HUES6 (cell line): ENCODE measurements around the gene MCTP2.

Source experiments
- H3K27ac ChIP-seq: 2 replicates; pipeline ENCODE4 v1.7.0; 2013; ENCODE audit warnings: low read depth, mild to moderate bottlenecking, low read length, inconsistent platforms
- H3K27me3 ChIP-seq: 2 replicates; pipeline ENCODE4 v1.6.1; 2013; ENCODE audit warnings: low read length; ENCODE audit not compliant: control insufficient read depth, insufficient read depth
- H3K36me3 ChIP-seq: 2 replicates; pipeline ENCODE4 v1.6.1; 2013; ENCODE audit warnings: low read length; ENCODE audit not compliant: control insufficient read depth, insufficient read depth
- H3K4me1 ChIP-seq: 2 replicates; pipeline ENCODE4 v1.6.1; 2013; ENCODE audit warnings: low read length; ENCODE audit not compliant: control insufficient read depth, insufficient read depth
- H3K4me3 ChIP-seq: 2 replicates; pipeline ENCODE4 v1.5.1; 2013; ENCODE audit warnings: low read depth, low read length
- H3K9ac ChIP-seq: one replicate; pipeline ENCODE4 v1.6.1; 2013; ENCODE audit warnings: mild to moderate bottlenecking, low read length
- H3K9me3 ChIP-seq: 2 replicates; pipeline ENCODE4 v1.6.1; 2013; ENCODE audit warnings: low read depth, low read length; ENCODE audit not compliant: control insufficient read depth, insufficient read depth

The MCTP2 gene

DNA sequence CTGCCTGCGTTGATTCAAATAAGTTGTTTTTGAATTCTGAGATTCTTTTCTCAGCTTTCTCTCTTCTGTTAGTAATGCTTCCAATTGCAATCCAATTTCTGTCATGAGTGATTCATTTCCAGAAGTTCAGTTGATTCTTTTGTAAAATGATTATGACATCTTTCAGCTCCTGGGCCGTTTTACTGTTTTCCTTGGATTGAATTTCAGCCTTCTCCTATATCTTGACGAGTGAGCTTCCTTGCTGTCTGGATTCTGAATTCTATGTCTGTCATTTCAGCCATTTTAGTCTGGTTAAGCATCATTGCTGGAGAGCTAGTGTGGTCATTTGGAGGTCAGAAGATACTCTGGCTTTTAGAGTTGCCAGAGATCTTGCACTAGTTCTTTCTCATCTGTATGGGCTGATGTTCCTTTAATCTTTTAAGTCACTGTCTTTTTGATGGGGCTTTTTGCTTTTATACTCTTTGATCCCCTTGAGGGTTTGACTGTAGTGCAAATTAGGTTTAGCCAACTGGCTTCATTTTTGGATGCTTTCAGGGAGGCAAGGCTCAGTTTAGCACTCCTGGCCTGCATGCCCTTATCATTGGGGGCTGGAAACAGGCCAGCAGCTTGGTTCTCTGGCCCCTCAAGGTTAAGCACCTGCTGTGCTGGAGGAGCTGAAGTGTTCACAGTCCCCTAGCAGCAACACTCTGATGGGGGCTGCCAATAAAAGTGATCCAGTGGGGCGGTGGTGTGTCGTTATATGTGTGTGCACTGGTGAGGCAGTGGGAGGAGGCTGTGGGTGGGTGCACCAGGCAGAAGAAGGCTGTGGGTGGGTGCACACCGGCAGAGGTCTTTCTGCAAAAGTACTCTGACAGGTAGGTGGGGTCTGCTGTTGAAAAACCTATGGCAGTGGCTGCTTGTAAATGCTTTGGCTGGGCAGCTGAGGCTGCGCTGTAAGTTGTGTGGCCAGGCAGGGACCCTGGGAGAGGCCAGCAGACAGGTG is 51.2 kb downstream of the MCTP2 start:
- Histone ChIP-seq H3K4me1 (no peaks in the 10 kb centered on the region), H3K27me3 (no peaks in the 10 kb centered on the region), H3K9ac (no peak overlapping the region), H3K4me3 (no peak overlapping the region), H3K9me3 (no peaks in the 10 kb centered on the region), H3K27ac (no peak overlapping the region), H3K36me3 (no peaks in the 10 kb centered on the region)

DNA sequence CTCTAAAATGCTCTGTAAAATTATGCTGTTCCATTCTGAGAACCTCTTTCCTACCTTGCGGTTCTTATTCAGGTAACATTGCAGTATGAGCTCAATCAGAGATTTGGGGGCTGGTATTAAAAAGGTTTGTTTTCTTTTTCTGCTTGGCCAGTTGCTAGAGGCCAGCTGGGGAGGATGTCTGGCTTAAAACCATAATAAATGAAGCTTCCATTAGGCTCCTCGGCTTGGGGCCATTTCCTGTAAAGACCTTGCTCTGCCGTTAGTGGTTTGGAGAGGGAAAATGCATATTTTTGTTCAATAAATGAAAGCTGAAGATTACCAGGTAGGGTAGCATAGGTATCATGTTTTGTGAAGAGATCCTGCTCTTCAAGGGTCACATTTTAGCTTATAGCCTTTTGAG is 55.2 kb downstream of the MCTP2 start:
- H3K27ac ChIP-seq, result no peak overlapping the region
- H3K4me1 ChIP-seq, result no peaks in the 10 kb centered on the region
- no peak overlapping the region for H3K9ac ChIP-seq
- H3K9me3 ChIP-seq, result 0 out of 2 replicates have a peak, but pooled peaks cover 4% of the 10 kb centered on the region
- no peaks in the 10 kb centered on the region for H3K36me3 ChIP-seq
- no peak overlapping the region for H3K4me3 ChIP-seq
- no peaks in the 10 kb centered on the region for H3K27me3 ChIP-seq

DNA sequence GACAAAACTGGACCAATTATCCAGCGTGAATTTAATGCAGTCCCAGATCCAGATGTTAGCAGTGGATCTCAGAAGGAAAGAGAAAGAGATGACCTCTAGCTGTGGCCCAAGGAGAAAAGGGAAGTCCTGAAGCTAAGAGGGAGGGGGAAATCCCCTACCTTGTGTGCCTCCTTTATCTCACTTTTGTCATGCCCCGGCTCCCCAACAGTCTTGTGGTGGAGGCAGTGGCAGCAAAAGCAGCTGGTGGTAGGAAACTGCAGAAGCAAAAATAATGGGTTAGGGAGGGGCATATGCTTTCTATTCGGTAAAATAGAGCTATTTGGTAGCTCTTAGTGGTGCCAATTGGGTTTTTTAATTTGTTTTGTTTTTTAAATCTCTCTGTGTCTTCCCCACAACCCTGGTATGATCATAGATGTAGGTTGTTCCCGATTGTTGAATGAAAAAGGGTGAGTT is 56.5 kb downstream of the MCTP2 start:
- H3K4me3 ChIP-seq, result no peak overlapping the region
- no peaks in the 10 kb centered on the region for H3K4me1 ChIP-seq
- H3K27ac ChIP-seq, result no peak overlapping the region
- no peak overlapping the region for H3K9ac ChIP-seq
- H3K36me3 ChIP-seq, result no peaks in the 10 kb centered on the region
- 0 out of 2 replicates have a peak, but pooled peaks cover 4% of the 10 kb centered on the region for H3K9me3 ChIP-seq
- no peaks in the 10 kb centered on the region for H3K27me3 ChIP-seq

DNA sequence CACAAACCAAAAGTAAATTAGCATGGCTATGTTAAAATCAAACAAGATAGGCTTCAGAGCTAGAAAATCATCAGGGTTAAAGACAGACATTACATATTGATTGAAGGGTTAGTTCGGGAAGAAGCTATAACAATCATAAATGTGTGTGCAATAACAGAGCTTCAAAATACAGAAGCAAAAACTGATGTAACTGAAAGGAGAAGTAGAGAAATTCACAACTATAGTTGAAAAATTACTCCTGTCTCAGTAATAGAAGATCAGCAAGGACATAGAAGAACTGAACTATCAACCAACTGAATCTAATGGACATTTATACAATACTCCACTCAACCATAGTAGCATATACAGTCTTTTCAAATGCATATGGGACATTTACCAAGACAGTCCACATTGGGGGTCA is 59.4 kb downstream of the MCTP2 start:
- Histone ChIP-seq H3K9ac (no peak overlapping the region), H3K36me3 (no peaks in the 10 kb centered on the region), H3K4me1 (no peaks in the 10 kb centered on the region), H3K27me3 (no peaks in the 10 kb centered on the region), H3K9me3 (0 out of 2 replicates have a peak, but pooled peaks cover 4% of the 10 kb centered on the region), H3K4me3 (no peak overlapping the region), H3K27ac (no peak overlapping the region)

DNA sequence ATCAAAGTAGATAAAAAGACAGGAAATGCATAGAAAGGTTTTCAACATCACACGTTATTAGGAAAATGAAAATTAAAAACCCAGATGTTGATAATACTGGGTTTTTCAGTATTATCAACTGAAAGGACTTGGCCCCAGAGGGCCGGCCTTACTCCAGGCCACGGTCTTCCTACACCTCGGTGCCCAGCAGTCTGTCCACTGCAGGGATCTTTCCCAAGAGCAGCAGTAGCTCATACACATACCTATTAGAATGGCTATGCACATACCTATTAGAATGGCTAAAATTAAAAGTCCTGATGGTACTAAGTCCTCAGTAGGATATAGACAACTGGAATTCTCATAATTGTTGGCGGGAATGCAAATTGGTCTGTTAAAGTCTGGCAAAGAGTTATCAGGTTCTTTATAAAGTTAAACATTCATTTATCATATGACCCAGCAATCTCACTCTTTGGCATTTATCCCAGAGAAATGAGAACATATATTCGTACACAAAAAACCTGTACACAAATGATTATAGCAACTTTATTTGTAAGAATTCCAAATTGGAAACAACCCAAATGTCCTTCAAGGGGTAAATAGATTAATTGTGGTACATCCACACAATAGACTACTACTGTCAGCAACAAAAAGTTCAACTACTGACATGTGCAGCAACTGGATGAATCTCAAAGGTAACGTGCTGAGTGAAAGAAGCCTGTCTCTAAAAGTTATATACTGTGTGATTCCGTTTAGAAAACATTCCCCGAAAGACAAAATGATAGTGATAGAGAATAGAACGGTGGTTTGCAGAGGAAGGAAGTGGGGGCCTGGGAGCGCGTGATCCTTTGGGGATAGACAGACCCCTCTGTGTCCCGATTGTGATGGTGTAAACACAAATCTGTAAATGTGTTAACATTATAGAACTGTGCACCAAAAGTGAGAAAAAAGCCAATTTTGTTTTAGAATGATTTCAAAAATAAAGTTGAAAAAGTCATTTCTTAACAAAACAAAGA is 62.3 kb downstream of the MCTP2 start:
- Histone ChIP-seq H3K4me1 (no peaks in the 10 kb centered on the region), H3K27me3 (no peaks in the 10 kb centered on the region), H3K9ac (no peak overlapping the region), H3K36me3 (no peaks in the 10 kb centered on the region), H3K27ac (no peak overlapping the region), H3K9me3 (0 out of 2 replicates have a peak, but pooled peaks cover 4% of the 10 kb centered on the region), H3K4me3 (no peak overlapping the region)

DNA sequence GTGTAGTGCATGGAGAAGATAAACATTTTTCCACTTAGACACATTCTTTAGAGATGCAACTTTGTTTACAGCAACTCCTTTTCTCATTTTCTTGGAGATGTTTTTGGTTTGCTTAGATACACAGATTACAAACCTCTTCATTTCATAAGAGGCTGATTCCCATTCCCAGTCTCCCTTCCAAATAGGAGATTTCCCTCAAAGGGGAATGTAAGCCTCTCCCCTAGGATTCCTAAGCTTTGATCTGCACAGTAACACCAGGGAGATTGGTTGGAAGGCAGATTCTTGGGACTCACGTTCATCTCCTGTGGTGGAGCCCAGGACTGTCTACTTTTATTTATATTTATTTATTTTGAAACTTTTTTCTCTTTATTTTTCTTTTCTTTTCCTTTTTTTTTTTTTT is 63.2 kb downstream of the MCTP2 start:
- H3K9ac ChIP-seq, result no peak overlapping the region
- 0 out of 2 replicates have a peak, but pooled peaks cover 4% of the 10 kb centered on the region for H3K9me3 ChIP-seq
- no peak overlapping the region for H3K27ac ChIP-seq
- H3K36me3 ChIP-seq, result no peaks in the 10 kb centered on the region
- no peaks in the 10 kb centered on the region for H3K4me1 ChIP-seq
- no peak overlapping the region for H3K4me3 ChIP-seq
- no peaks in the 10 kb centered on the region for H3K27me3 ChIP-seq

DNA sequence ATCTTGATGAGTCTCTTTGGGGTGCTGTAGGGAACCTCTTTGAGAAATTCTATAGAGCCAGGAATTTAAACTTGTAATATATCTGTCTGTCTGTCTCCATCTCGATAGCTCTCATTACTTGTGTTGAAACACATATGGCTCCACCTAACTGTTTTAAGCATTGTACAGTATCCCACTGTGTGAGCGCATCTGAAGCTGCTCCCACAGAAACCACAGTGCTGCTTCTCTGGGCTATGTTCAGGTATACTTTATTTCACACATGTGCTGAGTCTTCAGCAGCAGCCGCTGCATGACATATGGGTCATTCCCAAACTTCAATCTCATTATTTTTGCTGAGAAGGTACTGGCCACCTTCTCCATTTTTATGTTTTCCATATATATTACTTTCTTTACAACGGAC is 63.9 kb downstream of the MCTP2 start:
- 0 out of 2 replicates have a peak, but pooled peaks cover 4% of the 10 kb centered on the region for H3K9me3 ChIP-seq
- no peak overlapping the region for H3K9ac ChIP-seq
- H3K36me3 ChIP-seq, result no peaks in the 10 kb centered on the region
- H3K4me3 ChIP-seq, result no peak overlapping the region
- no peaks in the 10 kb centered on the region for H3K27me3 ChIP-seq
- no peaks in the 10 kb centered on the region for H3K4me1 ChIP-seq
- no peak overlapping the region for H3K27ac ChIP-seq

DNA sequence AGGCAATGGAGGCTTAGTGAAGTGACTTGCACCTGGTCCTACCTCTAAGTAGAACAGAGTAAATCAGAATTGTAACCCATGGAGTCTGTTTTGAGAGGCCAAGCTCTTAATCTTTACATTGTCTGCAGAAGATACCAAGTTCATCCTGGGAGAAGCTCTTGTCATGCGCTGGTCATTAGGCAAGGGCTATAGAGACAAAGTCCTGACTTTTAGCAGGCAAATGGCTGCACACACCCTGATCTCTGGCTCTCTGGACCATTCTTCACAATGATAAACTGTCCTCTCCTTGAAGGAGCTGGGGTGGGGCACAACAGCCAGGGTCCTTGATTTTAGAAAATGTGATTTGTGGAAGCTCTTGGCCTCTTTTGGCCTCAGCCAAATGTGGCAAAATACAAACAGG is 65.4 kb downstream of the MCTP2 start:
- H3K27ac ChIP-seq, result no peak overlapping the region
- no peaks in the 10 kb centered on the region for H3K36me3 ChIP-seq
- H3K9me3 ChIP-seq, result no peaks in the 10 kb centered on the region
- H3K4me1 ChIP-seq, result no peaks in the 10 kb centered on the region
- no peak overlapping the region for H3K4me3 ChIP-seq
- H3K27me3 ChIP-seq, result no peaks in the 10 kb centered on the region
- no peak overlapping the region for H3K9ac ChIP-seq

DNA sequence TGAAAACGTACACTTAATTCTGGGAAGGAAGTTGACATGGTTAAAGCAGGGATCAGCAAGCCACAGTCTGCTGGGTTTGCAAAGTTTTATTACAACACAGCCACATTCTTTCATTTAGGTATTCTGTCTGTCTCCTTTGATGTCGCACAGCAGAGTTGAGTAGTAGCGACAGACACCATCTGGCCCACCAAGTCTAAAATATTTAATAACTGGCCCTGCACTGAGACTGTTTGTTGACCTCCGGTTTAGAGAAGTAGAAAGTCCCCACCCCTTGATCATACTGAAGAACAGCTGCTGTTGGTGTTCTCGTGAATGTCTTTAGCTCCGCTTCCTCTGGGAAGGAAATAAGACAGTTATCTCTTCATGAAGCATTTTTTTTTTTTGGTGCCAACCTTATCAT is 66.2 kb downstream of the MCTP2 start:
- H3K27ac ChIP-seq, result no peak overlapping the region
- H3K4me1 ChIP-seq, result no peaks in the 10 kb centered on the region

DNA sequence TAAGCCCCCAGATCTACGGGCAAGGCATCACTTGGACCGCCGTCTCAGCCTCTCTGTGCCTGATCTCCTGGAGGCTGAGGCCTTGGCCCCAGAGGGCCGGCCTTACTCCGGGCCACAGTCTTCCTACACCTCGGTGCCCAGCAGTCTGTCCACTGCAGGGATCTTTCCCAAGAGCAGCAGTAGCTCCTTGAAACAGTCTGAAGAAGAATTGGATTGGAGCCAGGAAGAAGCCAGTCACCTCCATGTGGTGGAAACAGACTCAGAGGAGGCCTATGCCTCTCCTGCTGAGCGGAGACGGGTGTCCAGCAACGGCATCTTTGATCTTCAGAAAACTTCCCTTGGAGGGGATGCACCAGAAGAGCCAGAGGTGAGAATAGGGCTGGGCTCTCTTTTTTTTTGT is 67.0 kb downstream of the MCTP2 start:
- no peaks in the 10 kb centered on the region; the same call in 1 of the 2 replicates for H3K9me3 ChIP-seq
- no peak overlapping the region for H3K4me3 ChIP-seq
- no peaks in the 10 kb centered on the region for H3K36me3 ChIP-seq
- no peaks in the 10 kb centered on the region for H3K4me1 ChIP-seq
- no peaks in the 10 kb centered on the region for H3K27me3 ChIP-seq
- no peak overlapping the region for H3K27ac ChIP-seq
- no peak overlapping the region for H3K9ac ChIP-seq

More for the DNA sequence above, 66.2 kb downstream of the MCTP2 start:
- no peaks in the 10 kb centered on the region; the same call in 1 of the 2 replicates for H3K9me3 ChIP-seq
- H3K4me3 ChIP-seq, result no peak overlapping the region
- no peak overlapping the region for H3K9ac ChIP-seq
- no peaks in the 10 kb centered on the region for H3K27me3 ChIP-seq
- H3K36me3 ChIP-seq, result no peaks in the 10 kb centered on the region
